OCI-LY1 (cell line): ENCODE results near the gene PPP1R14B.

Experiments used
- H2AFZ ChIP-seq: fragments of 200-600 bp; sonication (generic), shearing (Covaris generic); 2 replicates; pipeline ENCODE4 v1.6.0; 2014; ENCODE audit warnings: antibody characterized with exemption, mild to moderate bottlenecking, low read length
- H3F3A ChIP-seq: fragments of 200-600 bp; sonication (generic), shearing (Covaris generic); 2 replicates; pipeline ENCODE4 v1.6.0; 2014; ENCODE audit warnings: mild to moderate bottlenecking, antibody characterized with exemption, low read length, moderate library complexity; ENCODE audit not compliant: insufficient read depth
- H3K27ac ChIP-seq: fragments of 200-600 bp; sonication (generic); 2 replicates; pipeline ENCODE4 v1.5.1; 2014; ENCODE audit warnings: low read length, mixed run types, mild to moderate bottlenecking, low read depth; ENCODE audit not compliant: poor library complexity, severe bottlenecking
- H3K27me3 ChIP-seq: fragments of 200-600 bp; sonication (generic); 2 replicates; pipeline ENCODE4 v1.6.0; 2014; ENCODE audit warnings: antibody characterized with exemption, mild to moderate bottlenecking, low read length, moderate library complexity; ENCODE audit not compliant: insufficient read depth
- H3K36me3 ChIP-seq: fragments of 200-600 bp; sonication (generic); 2 replicates; pipeline ENCODE4 v1.6.1; 2014; ENCODE audit warnings: mild to moderate bottlenecking, antibody characterized with exemption, low read length, moderate library complexity, mixed read lengths; ENCODE audit not compliant: insufficient read depth
- H3K4me1 ChIP-seq: fragments of 200-600 bp; sonication (generic); 2 replicates; pipeline ENCODE4 v1.5.1; 2014; ENCODE audit warnings: mild to moderate bottlenecking, low read length, moderate library complexity; ENCODE audit not compliant: insufficient read depth, severe bottlenecking
- H3K4me2 ChIP-seq: fragments of 200-600 bp; sonication (generic), shearing (Covaris generic); 2 replicates; pipeline ENCODE4 v1.6.1; 2014; ENCODE audit warnings: low read length
- H3K4me3 ChIP-seq: fragments of 200-600 bp; sonication (generic); 2 replicates; pipeline ENCODE4 v1.5.1; 2014; ENCODE audit warnings: low read length, low read depth, mild to moderate bottlenecking, mixed read lengths; ENCODE audit not compliant: poor library complexity, severe bottlenecking
- H3K79me2 ChIP-seq: fragments of 200-600 bp; shearing (Covaris generic); 2 replicates; pipeline ENCODE4 v1.6.1; 2016; ENCODE audit warnings: mixed run types, low read length, mixed read lengths; ENCODE audit not compliant: insufficient read depth
- H3K9ac ChIP-seq: fragments of 200-600 bp; sonication (generic), shearing (Covaris generic); 2 replicates; pipeline ENCODE4 v1.6.1; 2014; ENCODE audit warnings: mild to moderate bottlenecking, low read length, mixed read lengths
- H3K9me2 ChIP-seq: fragments of 200-600 bp; sonication (generic), shearing (Covaris generic); 2 replicates; pipeline ENCODE4 v1.6.1; 2014; ENCODE audit warnings: low read depth, mild to moderate bottlenecking, low read length, mixed read lengths
- H3K9me3 ChIP-seq: fragments of 200-600 bp; shearing (Covaris generic); 2 replicates; pipeline ENCODE4 v1.6.1; 2014; ENCODE audit warnings: low read length, mixed read lengths
- H4K20me1 ChIP-seq: fragments of 200-600 bp; sonication (generic), shearing (Covaris generic); 2 replicates; pipeline ENCODE4 v1.6.0; 2016; ENCODE audit warnings: mild to moderate bottlenecking, low read length; ENCODE audit not compliant: insufficient read depth
- EZH2 ChIP-seq: fragments of 200-600 bp; sonication (generic), shearing (Covaris generic); IDR thresholded peaks from 2 replicates; pipeline ENCODE4 v1.8.0; 2017; ENCODE audit warnings: borderline replicate concordance, mixed run types, mild to moderate bottlenecking, antibody characterized with exemption, low read length, moderate library complexity, mixed read lengths
- TF ChIP-seq, protein P1 (sequence below): fragments of 200-600 bp; sonication (generic), shearing (Covaris generic); IDR thresholded peaks from 2 replicates; pipeline ENCODE4 v1.5.1; 2017; ENCODE audit warnings: mild to moderate bottlenecking, antibody characterized with exemption, low read length, moderate library complexity, mixed read lengths

Gene PPP1R14B

DNA sequence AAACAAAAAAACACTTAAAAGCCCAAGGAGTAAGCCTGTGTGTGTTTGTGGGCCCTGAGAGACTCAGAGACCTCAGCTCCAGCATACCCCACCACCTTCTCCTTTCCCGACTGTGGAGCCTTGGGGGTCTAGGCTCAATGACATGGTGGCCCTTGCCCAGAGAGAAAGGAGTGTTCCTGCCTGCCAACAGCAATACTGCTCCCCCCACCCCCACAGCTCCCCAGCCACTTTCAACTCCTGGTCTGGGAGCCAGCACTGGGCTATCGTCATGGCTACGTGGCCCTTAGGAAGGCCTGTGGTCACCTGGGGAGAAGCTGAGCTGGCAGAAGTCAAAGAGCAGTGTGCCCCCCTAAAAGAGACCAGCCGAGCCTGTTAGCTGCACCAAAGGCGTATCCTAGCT, 2.6 kb downstream of the PPP1R14B start:
- Histone ChIP-seq H3F3A (peaks cover 4% of the 10 kb centered on the region; the same call in 1 of the 2 replicates), H2AFZ (no peak overlapping the region), H3K27me3 (no peaks in the 10 kb centered on the region), H3K4me3 (no peak overlapping the region), H3K9ac (no peak overlapping the region), H3K4me1 (peaks cover 62% of the 10 kb centered on the region), H3K79me2 (no peaks in the 10 kb centered on the region; the same call in 1 of the 2 replicates), H3K9me2 (no peaks in the 10 kb centered on the region), H3K4me2 (no peak overlapping the region), H3K9me3 (no peaks in the 10 kb centered on the region), H4K20me1 (no peaks in the 10 kb centered on the region), H3K36me3 (peaks cover 22% of the 10 kb centered on the region; the same call in 1 of the 2 replicates), H3K27ac (peak overlapping the region; percentile 73)
- TF ChIP-seq, protein P1, sequence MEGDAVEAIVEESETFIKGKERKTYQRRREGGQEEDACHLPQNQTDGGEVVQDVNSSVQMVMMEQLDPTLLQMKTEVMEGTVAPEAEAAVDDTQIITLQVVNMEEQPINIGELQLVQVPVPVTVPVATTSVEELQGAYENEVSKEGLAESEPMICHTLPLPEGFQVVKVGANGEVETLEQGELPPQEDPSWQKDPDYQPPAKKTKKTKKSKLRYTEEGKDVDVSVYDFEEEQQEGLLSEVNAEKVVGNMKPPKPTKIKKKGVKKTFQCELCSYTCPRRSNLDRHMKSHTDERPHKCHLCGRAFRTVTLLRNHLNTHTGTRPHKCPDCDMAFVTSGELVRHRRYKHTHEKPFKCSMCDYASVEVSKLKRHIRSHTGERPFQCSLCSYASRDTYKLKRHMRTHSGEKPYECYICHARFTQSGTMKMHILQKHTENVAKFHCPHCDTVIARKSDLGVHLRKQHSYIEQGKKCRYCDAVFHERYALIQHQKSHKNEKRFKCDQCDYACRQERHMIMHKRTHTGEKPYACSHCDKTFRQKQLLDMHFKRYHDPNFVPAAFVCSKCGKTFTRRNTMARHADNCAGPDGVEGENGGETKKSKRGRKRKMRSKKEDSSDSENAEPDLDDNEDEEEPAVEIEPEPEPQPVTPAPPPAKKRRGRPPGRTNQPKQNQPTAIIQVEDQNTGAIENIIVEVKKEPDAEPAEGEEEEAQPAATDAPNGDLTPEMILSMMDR: no peak
- TF ChIP-seq EZH2: no peak

DNA sequence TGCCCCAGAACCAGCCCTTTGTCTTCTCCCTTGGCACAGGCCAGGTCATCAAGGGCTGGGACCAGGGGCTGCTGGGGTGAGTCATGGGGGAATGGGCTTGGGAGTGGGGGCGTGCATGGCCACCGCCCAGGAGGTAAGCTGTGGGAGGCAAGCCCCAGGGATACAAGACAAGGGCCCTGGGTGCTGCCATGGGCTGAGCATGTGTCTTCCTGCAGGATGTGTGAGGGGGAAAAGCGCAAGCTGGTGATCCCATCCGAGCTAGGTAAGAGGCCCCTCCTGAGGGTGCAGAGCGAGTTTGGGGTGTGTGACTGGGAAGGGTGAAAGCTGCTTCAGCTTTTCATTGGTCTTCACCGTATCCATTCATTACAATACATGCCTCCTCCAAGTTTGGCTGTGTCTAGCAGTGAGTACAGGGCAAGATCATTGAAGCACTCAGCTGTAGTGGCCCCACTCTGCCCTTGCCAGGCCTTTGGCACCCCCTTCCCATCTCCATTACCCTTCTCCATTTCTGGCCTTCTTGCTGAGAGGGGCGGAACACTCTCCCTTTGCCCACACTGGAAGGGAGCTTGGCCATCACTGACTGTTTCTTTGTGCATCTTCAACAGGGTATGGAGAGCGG, 3.4 kb downstream of the PPP1R14B start:
- H3K27ac ChIP-seq: peak overlapping the region; percentile 73
- no peak overlapping the region for H3K4me2 ChIP-seq
- H3K79me2 ChIP-seq: no peaks in the 10 kb centered on the region; the same call in 1 of the 2 replicates
- H3K4me3 ChIP-seq: no peak overlapping the region
- H4K20me1 ChIP-seq: no peaks in the 10 kb centered on the region
- H2AFZ ChIP-seq: no peak overlapping the region
- peaks cover 12% of the 10 kb centered on the region; the same call in 1 of the 2 replicates for H3F3A ChIP-seq
- no peaks in the 10 kb centered on the region for H3K9me2 ChIP-seq
- peaks cover 70% of the 10 kb centered on the region for H3K4me1 ChIP-seq
- H3K9me3 ChIP-seq: no peaks in the 10 kb centered on the region
- TF ChIP-seq EZH2: no peak
- no peaks in the 10 kb centered on the region for H3K27me3 ChIP-seq
- no peak overlapping the region; the same call in 1 of the 2 replicates for H3K9ac ChIP-seq
- H3K36me3 ChIP-seq: peaks cover 30% of the 10 kb centered on the region; the same call in 1 of the 2 replicates

DNA sequence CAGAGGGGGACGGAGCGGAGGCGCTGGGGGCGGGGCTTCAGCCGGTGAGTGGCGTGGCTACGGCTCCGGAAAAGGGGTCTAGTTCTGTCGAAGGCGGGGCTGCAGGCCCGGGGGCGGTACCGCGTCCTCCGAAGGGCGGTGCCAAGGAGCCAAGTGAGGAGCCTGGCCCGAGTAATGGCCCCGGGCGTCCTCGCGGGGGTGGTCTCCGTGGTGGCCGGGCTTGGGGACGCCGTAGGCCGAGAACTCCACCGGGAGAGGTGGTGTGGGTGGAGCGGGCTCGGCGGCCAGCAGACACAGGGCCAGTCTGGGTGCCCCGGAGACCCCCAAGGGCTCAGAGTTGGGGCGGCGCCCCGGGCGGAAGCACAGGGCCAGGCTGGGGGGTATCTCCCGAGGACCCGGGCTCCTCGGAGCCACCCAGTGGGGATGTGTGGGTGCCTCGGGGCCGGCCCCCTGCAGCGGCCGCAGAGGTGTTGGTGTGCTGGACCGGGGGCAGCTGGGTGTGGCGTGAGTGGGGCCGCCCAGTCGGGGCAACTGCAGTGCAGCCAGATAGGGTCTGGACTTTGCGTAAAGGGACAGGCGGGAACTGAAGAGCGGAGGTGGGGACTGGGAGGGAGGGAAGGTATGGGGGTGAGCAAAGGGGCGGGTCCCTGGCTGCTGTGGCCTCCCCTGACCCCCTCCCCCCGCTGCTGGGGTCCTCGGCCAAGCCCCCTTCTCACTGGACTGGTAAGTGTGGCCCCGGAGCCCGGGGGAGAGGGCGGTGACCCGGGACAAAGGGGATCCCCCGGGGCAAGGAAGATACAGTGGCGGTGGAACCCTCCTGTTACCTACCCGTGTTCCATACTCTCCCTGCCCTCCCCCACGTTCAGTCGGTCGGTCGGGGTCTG, 5.0 kb downstream of the PPP1R14B start:
- Histone ChIP-seq H4K20me1 (no peaks in the 10 kb centered on the region), H3K9me3 (no peaks in the 10 kb centered on the region), H3K79me2 (no peaks in the 10 kb centered on the region; the same call in 1 of the 2 replicates), H3K4me2 (peak overlapping the region; percentile 91), H3K4me1 (peaks cover 70% of the 10 kb centered on the region), H3K4me3 (peak overlapping the region; percentile 77), H3K36me3 (peaks cover 31% of the 10 kb centered on the region; the same call in 1 of the 2 replicates), H3F3A (peaks cover 18% of the 10 kb centered on the region; the same call in 1 of the 2 replicates), H3K9me2 (no peaks in the 10 kb centered on the region), H3K9ac (peak overlapping the region; percentile 89), H2AFZ (no peak overlapping the region), H3K27me3 (no peaks in the 10 kb centered on the region), H3K27ac (peak overlapping the region; percentile 73)
- TF ChIP-seq EZH2: no peak

DNA sequence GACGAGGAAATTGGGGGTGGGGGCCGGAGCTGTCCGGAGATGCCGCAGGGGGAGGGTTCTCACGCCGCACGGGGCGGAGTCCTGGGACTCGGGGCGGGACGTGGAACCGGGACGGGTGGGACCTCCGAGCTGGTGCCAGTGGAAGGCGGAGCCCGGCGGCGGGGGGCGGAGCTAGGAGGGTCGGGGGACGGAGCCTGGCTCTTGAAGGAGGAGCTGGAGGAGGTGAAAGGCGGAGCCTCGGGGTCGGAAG, 5.6 kb downstream of the PPP1R14B start:
- Histone ChIP-seq H3K79me2 (no peaks in the 10 kb centered on the region; the same call in 1 of the 2 replicates), H2AFZ (no peak overlapping the region), H3F3A (peaks cover 18% of the 10 kb centered on the region; the same call in 1 of the 2 replicates), H3K4me1 (peaks cover 71% of the 10 kb centered on the region), H3K9ac (peak overlapping the region; percentile 93), H3K9me2 (no peaks in the 10 kb centered on the region), H3K4me2 (peak overlapping the region; percentile 91), H3K4me3 (peak overlapping the region; percentile 77), H3K27ac (peak overlapping the region; percentile 98), H3K9me3 (no peaks in the 10 kb centered on the region), H3K36me3 (peaks cover 31% of the 10 kb centered on the region; the same call in 1 of the 2 replicates), H4K20me1 (no peaks in the 10 kb centered on the region), H3K27me3 (no peaks in the 10 kb centered on the region)
- TF ChIP-seq EZH2: no peak
- TF ChIP-seq, protein P1: no peak
